ENCODE data around the gene VPS26C.
"Not testable (repeated sequence)": the region's sequence is repeated elsewhere in the genome, so short reads cannot be mapped to it uniquely, and the experiment has no call there.

Gene VPS26C

GRCh38 chr21:37267269-37268185 is at the start of gene VPS26C:
TSS of gene VPS26C (minus strand) at chr21:37267334. CDS start at chr21:37267294, 40 bp downstream.
- peak; percentile 99 for FAIRE-seq
- peak; percentile 94 for DNase-seq (ENCODE audit: insufficient read length, low spot score)

DNA sequence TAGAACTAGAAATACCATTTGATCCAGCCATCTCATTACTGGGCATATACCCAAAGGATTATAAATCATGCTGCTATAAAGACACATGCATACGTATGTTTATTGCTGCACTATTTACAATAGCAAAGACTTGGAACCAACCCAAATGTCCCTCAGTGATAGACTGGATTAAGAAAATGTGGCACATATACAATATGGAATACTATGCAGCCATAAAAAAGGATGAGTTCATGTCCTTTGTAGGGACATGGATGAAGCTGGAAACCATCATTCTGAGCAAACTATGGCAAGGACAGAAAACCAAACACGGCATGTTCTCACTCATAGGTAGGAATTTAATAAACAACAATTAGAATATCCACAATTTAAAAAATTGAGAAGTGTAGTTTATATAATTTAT is 48.9 kb upstream of the VPS26C start:
- FAIRE-seq; DNase-seq (ENCODE audit: insufficient read length, low spot score): not testable (repeated sequence)

- no peak for DNase-seq (ENCODE audit: insufficient read length, low spot score)
- no peak for FAIRE-seq
Observed at GRCh38 chr21:37300114-37300751, 33.1 kb upstream of the VPS26C start.

- DNase-seq (ENCODE audit: insufficient read length, low spot score) (no peak), FAIRE-seq (no peak)
Observed at GRCh38 chr21:37297364-37297763, 30.2 kb upstream of the VPS26C start.

DNA sequence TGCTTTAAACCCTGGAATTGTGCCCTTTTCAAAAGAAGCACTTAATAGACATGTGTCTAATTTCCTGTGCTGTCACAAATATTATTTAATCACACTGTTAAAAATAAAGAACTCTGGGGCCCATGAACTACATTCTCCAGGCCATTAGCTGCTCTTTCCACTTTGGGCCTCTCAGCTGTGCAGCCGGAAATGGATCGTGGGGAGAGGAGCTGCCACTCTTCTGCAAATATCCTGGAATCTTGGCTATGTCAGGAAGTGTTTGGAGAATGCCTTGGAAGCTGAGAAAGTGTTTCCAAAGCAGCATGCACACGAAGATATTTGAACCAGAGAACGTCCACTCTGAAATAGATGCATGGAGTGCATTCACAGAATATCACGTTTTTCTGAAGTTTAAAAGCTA is 27.5 kb upstream of the VPS26C start:
- FAIRE-seq = no peak
- DNase-seq (ENCODE audit: insufficient read length, low spot score) = no peak

DNA sequence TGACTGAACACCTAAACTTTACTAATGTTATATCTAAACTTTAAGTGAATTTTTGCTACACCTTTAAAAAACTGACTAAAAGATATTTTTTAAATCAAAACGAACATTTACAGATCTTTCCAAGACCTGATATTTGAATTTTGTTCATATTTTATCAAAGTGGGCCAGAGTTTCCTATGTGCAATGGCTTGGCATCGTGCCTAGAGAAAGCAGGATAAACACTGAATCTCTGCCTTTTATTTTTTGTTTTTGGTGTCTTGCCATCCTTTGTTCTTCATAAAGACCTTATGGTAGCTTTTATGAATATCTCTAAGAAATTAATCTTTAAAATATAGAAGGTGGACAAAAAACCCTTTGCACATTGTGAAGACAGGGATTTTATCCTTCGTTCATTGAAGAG is 25.8 kb upstream of the VPS26C start:
- DNase-seq (ENCODE audit: insufficient read length, low spot score) (no peak), FAIRE-seq (no peak)

DNA sequence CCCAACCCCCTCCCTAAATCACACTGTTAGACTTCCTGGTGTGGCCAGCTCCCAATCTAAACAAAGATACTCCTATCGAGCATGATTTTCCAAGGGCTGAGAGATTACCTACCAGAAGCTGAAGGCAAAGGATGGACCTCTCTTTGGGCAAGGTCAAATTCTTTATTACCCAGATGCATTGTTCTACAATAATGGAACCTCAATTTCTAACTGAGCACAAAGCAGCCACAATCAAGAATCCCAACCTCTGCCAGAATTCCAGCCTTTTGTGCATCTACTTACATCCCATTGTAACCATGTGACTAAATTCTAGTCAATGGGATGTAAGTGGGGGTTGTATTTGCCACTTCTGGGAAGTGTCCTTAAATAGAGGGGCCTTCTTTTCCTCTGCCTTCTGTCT is 24.9 kb upstream of the VPS26C start:
- FAIRE-seq (no peak), DNase-seq (ENCODE audit: insufficient read length, low spot score) (no peak)

DNA sequence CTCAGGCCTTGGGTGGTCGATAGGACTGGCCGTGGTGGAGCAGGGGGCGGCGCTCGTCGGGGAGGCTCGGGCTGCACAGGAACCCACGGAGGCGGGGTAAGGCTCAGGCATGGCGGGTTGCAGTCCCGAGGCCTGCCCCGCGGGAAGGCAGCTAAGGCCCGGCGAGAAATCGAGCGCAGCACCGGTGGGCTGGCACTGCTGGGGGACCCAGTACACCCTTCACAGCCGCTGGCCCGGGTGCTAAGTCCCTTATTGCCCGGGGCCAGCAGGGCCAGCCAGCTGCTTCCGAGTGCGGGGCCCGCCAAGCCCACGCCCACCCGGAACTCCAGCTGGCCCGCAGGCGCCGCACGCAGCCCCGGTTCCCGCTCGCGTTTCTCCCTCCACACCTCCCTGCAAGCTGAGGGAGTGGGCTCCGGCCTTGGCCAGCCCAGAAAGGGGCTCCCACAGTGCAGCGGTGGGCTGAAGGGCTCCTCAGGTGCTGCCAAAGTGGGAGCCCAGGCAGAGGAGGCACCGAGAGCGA is 16.1 kb upstream of the VPS26C start:
- DNase-seq (ENCODE audit: insufficient read length, low spot score); FAIRE-seq: not testable (repeated sequence)

DNA sequence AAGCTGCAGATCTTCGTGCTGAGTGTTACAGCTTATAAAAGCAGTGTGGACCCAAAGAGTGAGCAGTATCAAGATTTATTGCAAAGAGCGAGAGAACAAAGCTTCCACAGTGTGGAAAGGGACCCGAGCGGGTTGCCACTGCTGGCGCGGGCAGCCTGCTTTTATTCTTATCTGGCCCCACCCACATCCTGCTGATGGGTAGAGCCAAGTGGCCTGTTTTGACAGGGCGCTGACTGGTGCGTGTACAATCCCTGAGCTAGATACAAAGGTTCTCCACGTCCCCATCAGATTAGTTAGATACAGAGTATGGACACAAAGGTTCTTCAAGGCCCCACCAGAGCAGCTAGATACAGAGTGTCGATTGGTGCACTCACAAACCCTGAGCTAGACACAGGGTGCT is 15.5 kb upstream of the VPS26C start:
- DNase-seq (ENCODE audit: insufficient read length, low spot score); FAIRE-seq: not testable (repeated sequence)

- no peak for FAIRE-seq
Observed at GRCh38 chr21:37281993-37282392, 14.9 kb upstream of the VPS26C start.

DNA sequence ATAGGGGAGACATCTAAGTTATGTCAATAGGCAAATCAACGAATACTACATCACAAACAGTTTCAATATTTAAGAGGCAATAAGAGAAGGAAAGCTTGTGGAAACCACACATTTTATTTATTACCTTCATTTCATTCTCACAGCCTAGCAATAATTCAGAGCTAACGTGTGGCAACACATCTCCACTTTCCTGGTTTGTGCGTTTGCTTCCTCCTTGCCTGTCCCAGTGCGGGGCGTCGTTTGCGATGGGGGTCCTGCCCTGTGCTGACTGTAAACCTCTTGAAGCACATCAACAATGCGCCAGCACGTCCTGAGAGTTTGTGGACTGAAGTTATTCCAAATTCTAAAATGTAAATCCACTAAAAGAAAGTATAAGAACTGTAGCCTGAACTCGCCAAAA is 14.4 kb upstream of the VPS26C start:
- DNase-seq (ENCODE audit: insufficient read length, low spot score) = no peak
- no peak for FAIRE-seq

More at GRCh38 chr21:37281993-37282392, 14.9 kb upstream of the VPS26C start:
- DNase-seq (ENCODE audit: insufficient read length, low spot score) = no peak

DNA sequence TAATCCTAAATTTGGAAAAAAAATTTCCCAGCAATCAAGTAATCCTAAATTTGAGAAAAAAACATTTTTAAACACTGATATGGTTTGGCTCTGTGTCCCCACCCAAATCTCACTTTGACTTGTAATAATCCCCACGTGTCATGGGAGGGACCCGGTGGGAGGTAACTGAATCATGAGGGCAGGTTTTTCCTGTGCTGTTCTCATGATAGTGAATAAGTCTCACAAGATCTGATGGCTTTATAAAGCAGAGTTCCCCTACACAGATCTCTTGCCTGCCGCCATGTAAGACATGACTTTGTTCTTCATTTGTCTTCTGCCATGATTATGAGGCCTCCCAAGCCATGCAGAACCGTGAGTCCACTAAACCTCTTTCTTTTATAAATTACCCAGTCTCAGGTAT is 12.1 kb upstream of the VPS26C start:
- FAIRE-seq; DNase-seq (ENCODE audit: insufficient read length, low spot score): not testable (repeated sequence)

GRCh38 chr21:37278199-37278598 is 11.1 kb upstream of the VPS26C start:
- FAIRE-seq = no peak
- DNase-seq (ENCODE audit: insufficient read length, low spot score) = no peak

GRCh38 chr21:37276377-37276776 is 9.2 kb upstream of the VPS26C start:
- no peak for DNase-seq (ENCODE audit: insufficient read length, low spot score)
- no peak for FAIRE-seq

GRCh38 chr21:37273911-37274690 is 7.0 kb upstream of the VPS26C start:
- no peak for FAIRE-seq
- no peak for DNase-seq (ENCODE audit: insufficient read length, low spot score)

DNA sequence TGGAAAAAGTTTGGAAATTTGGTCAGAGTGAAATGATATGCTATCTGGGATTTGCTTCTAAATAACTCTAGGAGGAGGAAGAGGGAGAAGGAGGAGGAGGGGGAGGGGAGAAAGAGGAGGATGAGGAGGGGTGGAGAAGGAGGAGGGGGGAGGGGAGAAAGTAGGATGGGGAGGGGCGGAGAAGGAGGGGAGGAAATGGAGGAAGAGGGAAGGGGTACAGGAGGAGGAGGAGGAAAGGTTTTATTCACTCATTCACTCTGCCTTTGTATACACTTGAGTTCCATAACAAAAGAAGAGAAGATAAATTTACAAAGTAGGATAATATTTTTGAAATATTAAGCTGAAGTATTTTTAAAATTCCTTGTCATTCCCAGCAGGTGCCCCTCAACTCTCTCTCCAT is 6.3 kb upstream of the VPS26C start:
- DNase-seq (ENCODE audit: insufficient read length, low spot score) (no peak), FAIRE-seq (no peak)

GRCh38 chr21:37272897-37273296 is 5.8 kb upstream of the VPS26C start:
- FAIRE-seq (no peak), DNase-seq (ENCODE audit: insufficient read length, low spot score) (no peak)

DNA sequence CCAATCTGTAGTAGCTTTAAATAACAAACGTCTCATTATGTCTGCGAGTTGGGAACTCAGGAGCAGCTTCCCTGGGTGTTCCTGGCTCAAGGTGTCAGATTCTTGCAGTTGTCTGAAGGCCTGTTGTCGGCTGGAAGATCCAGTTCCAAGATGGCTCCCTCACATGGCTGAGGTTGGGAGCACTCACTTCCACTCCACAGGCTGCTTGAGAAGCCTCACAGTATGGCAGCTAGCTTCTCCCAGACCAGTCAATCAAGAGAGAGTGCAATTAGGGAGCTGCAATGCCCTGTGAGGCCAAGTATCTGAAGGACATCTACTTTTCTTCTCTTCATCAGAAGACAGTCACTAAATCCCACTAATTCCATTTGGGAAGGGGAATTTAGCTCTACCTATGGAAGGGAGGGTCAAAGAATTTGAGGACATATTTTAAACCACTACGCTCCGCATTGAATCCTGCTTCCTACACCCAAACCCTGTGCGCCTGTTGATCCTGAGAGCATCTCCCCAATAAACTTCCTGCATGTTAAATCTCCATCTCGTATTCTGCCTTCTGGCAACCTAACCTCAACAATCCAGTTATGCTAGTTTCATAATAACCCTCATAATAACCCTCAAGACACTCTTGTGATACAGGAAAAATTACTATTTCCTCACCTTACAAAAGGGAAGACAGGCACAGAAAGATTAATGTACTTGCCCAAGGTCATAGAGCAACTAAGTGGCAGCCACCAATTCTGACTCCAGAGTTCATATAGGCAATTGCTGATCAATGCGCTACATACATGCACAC is 3.6 kb upstream of the VPS26C start:
- no peak for DNase-seq (ENCODE audit: insufficient read length, low spot score)
- FAIRE-seq = no peak

DNA sequence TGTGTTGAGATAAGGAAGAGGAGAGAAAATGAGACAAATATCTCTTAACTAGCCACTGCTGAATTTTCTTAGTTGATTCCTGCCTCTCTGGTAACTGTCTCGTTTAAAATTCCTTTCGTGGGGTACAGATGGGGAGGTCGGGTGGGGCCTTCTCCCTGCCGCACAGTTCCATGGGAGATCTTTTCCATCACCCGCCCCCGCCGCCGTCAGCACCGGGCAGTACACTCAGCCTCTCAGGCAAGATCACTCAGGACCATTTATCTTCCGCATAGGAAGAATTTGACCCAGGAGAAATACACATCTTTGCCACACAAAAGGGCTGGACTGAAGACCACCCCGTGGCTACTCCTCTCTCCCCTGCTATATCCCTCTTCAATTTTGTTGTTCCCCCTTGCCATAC is 2.3 kb upstream of the VPS26C start:
- no peak for DNase-seq (ENCODE audit: insufficient read length, low spot score)
- no peak for FAIRE-seq

DNA sequence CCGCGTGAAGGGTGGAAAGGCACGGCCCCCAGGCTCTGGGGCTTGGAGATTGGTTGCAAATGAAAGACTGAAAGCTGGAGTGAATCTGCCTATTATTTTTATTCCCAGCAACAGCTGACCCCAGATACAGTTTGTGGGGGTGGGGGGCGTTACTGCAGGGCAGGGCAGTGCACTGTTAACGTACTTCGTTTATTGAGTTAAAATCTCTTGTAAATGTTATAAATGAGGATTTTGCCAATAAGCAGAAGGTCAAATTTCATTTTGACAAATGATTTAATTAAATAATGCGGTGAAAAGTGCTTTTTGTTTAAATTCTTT is 1.0 kb upstream of the VPS26C start:
- DNase-seq (ENCODE audit: insufficient read length, low spot score) (no peak), FAIRE-seq (no peak)
